GM12878 (cell line): Measurements from ENCODE around the gene NFKBIE.

Experiments used
- BACH1 ChIP-seq: fragments of 450-650 bp; IDR thresholded peaks from 2 replicates; pipeline ENCODE4 v1.6.1; 2017; ENCODE audit warnings: mild to moderate bottlenecking, borderline replicate concordance
- PKNOX1 ChIP-seq: fragments of 450-650 bp; IDR thresholded peaks from 2 replicates; pipeline ENCODE4 v1.6.1; 2016; ENCODE audit warnings: mild to moderate bottlenecking

- TF ChIP-seq PKNOX1 = no peak
- no peak for TF ChIP-seq BACH1
Measured at GRCh38 chr6:44221961-44222335, 43.4 kb downstream of the NFKBIE start.
